Sciatic nerve (tissue), 2 donors: ENCODE measurements around the gene PPP4R4. TPM values are rescaled to one million over a fixed set of nuclear protein-coding genes. Genes with fewer than 3 reads are reported as not detected.
"Not testable (repeated sequence)": the region's sequence is repeated elsewhere in the genome, so short reads cannot be mapped to it uniquely, and the experiment has no call there.

ENCODE experiments used
- ATAC-seq: fragments of 200-7000 bp; cut with Tn5 transposase; one replicate; pipeline ENCODE4 v1.9.1; 2020; ENCODE audit warnings: mild to moderate bottlenecking, moderate library complexity
- DNase-seq: peaks from one replicate; pipeline ENCODE4 v3.0.0-alpha.2; 2020; ENCODE audit warnings: low spot score
- intact Hi-C: fragments of 100-400 bp; cut with DNase I; formaldehyde crosslinking; loops from one replicate; pipeline ENCODE4 v1.14.2; 2022
- total RNA-seq: library from RNA; stranded (reverse); fragmentation: NEBNext Ultra II Directional; extraction: Animal tissue kit (Norgen Biotek cat#: 25700); gene quantifications from one replicate; pipeline ENCODE4 v1.2.1, GENCODE V29; 2021
- donor health status: DM: no; HTN: no; CAD: no.
- donor health status: DM: no; HTN: no; CAD: no.

PPP4R4 gene
- total RNA-seq, 1 donor from 2014 or later: 1.0 TPM

- ATAC-seq (no peak), DNase-seq (no peak)
- intact Hi-C loops: no loop called here
Observed at GRCh38 chr14:94292526-94292871, 118.4 kb downstream of the PPP4R4 start.

DNA sequence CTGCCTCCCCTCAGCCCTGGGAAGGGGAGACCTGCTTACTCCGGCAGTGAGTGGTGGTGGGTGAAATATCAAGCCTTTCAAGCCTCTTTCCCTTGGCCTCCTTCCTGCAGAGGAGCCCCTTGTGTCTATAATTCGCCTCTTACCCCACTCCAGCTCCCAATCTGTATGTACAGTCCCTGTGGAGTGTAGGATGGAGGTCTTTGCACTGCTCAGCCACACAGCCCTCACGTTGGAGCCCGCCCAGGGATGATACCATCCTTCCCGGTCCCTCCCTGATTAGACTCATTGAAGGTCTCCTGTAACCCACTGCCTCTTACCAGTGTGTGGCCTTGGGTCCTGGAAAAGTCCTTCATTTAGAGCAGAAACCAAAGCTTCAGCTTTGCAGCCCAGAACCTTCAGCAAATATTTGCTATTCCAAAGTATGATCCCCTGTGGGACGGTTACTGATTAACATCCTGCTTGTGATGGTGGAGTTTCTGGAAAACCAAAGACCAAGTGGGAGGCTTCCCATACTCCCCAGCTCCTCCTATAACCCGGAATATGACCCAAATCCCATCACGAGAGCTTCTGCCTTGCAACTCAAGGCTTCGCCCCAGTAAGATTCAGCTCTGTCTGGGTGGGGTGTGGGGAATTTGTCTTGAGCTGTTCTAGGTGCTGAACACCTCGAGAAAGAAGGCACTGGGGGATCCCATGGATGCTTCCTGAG lies 118.9 kb downstream of the PPP4R4 start, which contains the start of gene SERPINA10:
Gene SERPINA10, minus strand, starts transcription at position 397 of the 706 bp plus-strand sequence. CDS start 2,675 bp downstream, outside the sequence.
- ATAC-seq (no peak), DNase-seq (no peak)
- intact Hi-C loops: no loop called here

DNA sequence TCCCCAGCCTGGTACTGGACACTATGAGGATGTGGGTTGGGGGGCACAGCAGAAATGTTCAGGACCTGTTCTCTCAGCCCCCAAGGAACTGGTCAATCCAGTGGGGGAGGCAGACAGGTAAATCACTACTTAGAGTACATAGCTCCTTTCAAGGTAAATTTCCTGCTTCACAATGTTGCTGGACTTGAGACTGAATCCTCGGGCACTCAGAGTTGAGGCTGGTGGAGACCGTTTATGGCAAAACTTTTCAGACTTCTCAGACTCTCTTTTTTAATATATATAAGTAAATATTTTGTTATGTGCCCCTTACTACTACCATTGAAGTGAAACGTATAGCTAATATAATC lies 119.4 kb downstream of the PPP4R4 start:
- intact Hi-C loops: no loop called here
- ATAC-seq (no peak), DNase-seq (no peak)

DNA sequence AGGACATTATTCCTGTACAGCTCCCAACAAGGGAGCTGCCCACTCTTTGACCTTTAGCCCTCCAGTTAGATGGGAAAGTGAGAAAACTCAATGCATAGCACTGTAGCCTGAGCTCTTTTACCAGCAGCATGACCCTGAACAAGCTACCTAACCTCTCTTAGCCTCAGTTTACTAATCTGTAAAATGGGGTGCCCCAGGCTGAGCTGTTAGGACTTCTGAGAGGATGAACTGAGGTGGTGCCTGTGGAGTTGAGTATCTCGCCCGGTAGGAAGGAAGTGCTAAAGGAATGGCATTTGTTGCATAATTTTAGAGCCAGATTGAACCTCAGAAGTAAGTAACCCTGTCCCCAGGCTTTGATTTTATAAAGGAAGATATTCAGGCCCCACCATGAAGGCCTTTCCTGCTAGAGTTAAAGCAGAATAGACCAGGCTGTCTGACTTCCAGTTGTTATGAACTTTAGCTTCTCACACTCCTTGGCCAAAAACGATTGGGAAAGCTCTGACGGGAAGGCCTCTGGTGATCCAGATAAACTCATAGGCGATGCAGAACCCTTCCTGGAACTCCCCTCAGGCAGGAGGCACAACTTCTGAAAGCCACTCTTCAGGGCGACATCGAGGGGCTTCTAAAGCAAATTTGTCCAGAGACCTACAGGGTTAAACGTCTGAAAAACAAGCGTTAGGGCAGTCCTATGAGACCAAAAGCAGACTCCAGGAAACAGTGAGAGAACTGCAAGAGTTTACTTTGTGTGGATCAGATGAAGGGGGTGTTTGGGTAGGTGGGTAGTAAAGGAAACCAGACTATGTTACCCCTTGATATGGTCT lies 121.4 kb downstream of the PPP4R4 start:
- intact Hi-C loops: no loop called here
- DNase-seq (no peak), ATAC-seq (no peak)

DNA sequence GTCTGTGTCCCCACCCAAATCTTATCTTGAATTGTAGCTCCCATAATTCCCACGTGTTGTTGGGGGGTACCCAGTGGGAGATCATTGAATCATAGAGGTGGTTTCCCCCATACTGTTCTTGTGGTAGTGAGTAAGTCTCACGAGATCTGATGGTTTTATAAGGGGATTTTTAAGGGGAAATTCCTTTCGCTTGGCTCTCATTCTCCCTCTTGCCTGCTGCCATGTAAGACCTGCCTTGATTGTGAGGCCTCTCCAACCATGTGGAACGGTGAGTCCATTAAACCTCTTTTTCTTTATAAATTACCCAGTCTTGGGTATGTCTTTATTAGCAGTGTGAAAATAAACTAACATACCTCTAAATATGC lies 122.0 kb downstream of the PPP4R4 start:
- ATAC-seq, intact Hi-C loops, DNase-seq: not testable (repeated sequence)

GRCh38 chr14:94298130-94298529 lies 124.0 kb downstream of the PPP4R4 start:
- DNase-seq: no peak
- intact Hi-C loops: no loop called here
- no peak for ATAC-seq

DNA sequence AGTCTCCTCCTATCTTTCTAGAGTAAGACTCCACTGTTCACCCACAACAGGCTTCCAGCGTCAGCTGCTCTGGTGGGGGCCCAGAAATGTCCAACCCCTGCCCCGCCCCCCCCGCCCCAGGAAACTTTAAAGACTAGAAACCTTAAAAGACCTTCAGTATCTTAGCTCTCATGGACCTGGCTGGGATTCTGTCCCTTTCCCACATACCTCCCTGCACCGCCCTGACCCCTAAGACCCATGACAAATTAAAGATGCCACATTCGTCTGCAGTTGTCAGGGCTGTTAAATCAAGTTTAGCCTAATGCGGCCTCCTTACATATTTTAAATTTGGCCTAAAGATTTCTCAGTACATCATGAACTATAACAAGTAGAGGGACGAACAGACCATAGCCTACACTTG lies 129.0 kb downstream of the PPP4R4 start:
- no peak for DNase-seq
- intact Hi-C loops: no loop called here

DNA sequence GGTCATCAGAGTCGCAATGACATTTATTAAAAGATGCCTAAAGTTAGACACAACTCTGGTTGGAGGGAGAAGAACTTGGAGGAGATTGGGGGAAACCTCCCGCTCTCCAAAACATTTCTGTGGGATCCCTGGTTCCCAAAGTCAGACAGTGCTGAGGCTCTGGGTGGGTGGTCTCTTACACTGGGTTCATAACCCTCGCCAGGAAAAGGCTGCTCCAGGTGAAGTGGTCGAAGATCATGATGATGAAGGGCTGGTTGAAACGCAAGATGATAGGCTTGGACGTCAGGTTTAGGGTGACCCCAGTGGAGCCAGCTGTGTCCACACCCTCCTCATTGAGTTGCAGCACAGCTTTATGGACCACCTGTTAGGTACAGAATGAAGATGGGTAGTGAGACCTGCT lies 130.1 kb downstream of the PPP4R4 start:
- intact Hi-C loops: no loop called here
- DNase-seq (no peak), ATAC-seq (no peak)

More for the DNA sequence above, 129.0 kb downstream of the PPP4R4 start:
- no peak for ATAC-seq

DNA sequence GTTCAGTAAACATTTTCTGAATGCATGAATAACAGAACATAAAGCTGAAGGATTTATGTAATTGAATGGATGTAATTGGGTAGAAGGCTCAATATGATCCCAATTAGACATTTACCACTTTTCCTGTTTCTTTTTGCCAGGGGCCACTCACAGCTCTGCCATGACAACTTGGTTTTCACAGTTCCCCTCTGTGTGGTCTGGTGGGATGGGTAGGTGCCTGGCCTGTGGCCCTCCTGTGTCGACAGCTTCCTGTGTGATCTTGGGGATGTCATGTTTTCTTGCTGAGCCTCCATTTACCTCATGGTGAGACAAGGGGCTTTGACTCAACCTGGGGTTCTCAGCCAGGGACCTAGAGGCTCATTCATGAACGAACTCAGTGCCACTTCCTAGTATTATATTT lies 131.5 kb downstream of the PPP4R4 start:
- intact Hi-C loops: no loop called here
- no peak for DNase-seq
- no peak for ATAC-seq

DNA sequence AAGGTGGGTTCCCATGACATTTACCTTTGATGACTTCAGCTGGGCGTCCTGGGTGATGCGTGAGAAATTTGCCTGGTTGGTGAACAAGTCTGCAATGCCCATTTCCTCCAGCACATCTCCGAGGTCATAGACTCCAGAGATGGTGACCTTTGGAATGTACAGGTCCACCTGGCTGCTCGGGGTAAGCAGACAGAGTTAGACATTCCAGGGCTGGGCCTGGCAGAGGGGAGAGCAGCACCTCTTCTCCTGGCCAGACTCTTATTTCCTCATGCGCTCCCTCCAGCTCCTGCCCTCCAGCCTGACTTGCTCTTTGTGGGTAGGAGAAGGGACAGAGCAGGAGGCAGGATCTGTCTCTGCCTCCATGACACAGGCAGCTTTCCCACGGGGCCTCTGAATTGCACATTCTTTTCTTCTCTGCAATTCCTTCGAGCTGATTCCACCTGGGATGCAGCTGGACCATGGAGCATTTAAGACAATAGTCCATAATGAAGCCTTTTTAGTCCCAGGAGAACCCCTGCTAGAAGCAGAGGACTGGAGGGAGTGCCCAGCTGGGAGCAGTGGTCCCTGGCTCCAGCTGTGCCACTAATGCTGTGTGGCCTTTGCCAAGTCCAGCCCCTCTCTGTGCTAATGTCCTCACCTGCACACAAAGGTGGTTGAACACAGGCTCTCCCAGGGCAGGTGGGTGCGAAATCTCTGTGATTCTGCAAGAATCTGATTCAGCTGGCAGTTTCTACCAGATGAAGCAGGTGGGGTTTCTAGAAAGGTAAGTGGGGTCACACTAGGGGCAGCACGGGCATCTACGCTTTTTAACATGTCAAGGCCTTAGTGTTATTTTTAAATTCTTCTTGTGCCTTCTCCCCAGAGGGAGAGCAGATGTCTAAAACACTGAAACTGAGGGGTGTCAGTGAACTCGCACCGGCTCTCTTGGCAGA lies 132.2 kb downstream of the PPP4R4 start:
- intact Hi-C loops: no loop called here
- ATAC-seq (no peak), DNase-seq (no peak)

- intact Hi-C loops: no loop called here
- no peak for DNase-seq
Observed at GRCh38 chr14:94307410-94307992, 133.4 kb downstream of the PPP4R4 start.

DNA sequence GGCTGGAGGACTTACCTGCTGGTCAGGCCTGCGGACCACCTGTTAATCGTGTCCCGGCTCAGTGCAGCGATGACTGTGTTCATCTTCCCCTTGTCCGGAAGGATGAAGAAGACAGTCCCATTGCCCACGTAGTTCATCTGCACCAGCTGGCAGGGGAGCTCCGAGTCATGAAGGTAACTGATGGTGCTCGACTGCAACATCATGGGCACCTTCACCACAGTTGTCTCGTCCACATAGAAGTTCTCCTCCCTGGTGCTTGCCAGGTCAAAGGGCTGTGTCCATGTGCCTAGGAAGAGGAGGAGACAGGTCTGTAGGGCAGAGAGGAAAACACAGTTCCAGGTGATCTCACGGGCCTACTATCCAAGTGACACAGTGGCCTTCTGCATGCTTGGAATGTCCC lies 135.6 kb downstream of the PPP4R4 start:
- no peak for DNase-seq
- no peak for ATAC-seq

More at GRCh38 chr14:94307410-94307992, 133.4 kb downstream of the PPP4R4 start:
- ATAC-seq: no peak

DNA sequence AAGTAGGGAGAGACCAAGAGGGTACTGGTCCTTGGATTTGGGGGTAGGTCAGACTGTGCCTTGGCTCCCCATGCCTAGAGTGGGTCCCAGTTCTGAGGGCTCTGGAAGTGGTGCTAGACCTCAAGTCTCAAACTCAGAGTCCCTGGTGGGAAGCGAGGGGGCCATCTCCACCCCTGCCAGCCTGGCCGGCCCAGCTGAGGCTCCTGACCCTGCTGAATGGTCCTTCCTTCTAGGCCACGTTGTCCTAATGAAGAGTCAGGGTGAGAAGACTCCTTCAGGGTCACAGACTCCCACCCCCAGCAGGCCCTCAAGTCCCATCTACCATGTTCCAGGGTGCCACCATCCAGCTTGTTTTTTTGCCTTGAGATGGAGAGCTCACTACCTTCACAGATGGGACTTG lies 136.1 kb downstream of the PPP4R4 start:
- DNase-seq: no peak
- no peak for ATAC-seq
- intact Hi-C loops: no loop called here

More for the DNA sequence above, 135.6 kb downstream of the PPP4R4 start:
- intact Hi-C loops: no loop called here

DNA sequence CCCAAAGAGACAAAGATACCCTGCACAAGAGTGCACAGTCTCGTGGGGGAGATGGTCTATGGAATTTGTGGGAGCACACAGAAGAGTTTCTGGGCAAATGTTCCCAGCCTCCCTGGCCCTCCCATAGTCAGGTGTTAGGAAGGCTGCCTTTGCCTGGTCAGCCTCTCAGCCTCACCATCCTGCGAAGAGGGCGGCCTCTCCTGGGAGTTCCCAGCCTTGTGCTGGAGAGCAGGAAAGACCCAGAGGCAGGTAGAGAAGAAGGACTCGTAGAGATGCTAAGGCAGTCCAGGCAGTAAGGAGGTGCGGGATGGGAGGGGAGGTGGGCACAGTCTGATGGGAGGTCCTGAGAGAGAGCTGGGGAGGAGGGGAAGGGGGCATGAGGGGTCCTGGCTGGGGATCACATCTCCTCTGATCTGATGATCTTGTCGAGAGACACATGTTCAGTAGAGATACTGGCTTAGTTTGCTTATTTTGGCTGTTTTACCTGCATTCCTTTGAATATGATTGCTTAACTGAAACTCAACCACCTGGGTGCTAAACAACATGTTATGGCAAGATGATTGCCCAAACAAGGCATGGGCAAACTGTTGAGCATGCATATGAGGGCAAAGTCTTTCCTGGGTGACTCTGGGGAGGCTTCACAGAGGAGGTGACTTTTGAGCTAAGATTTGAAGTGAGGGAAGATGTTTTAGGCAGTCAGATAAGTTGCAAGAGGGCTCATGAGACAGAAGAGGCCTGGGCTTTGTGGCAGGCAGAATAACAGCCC lies 138.5 kb downstream of the PPP4R4 start:
- DNase-seq: no peak
- no peak for ATAC-seq
- intact Hi-C loops: no loop called here

DNA sequence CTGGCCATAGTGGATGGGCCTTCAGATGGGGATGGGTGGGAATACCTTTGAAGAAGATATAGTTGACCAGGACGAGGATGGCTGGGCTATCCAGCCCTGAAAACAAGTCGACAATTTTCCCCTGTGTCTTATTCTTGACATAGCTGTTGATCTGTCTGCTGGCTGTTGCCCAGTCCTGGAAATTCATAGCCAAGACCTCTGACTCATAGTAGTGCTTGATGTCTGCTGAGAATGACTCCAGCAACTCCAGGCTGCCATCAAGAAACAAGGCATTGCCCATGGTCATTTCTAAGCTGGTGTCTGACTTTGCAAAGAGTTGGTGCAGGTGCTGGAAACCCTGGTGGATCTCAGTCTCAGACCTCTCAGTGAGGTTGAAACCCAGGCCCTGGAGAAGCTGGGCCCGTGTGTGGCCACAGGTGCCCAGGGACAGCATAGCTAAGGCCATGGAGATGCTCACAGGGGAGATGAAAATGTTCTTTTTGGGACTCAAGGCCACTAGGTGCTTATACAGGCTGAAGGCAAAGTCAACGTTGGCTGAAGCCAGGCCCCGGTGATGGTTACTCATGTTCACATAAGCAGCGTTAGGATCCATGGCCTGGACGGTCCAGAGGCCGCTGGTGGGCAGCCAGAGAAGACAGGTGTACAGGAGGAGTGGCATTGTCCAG lies 140.0 kb downstream of the PPP4R4 start:
- DNase-seq (no peak), ATAC-seq (no peak)
- intact Hi-C loops: no loop called here

DNA sequence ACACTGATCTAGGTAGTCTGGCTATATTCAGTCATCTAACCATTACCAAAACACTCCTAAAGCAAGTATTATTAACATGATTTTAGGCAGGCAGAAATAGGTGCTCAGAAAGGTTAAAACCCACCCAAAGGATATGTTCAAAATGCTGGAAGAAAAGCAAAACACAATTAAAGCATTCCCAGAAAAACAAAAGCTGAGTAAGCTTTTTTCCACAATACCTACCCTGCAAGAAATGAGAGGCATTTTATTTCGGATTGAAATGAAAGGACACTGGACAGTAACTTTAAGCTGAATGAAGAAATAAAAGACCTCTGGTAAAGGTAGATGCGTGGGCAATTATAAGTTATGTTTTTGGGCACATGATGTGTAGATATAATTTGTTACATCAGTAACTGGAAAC lies 140.8 kb downstream of the PPP4R4 start:
- ATAC-seq (no peak), DNase-seq (no peak)
- intact Hi-C loops: no loop called here

GRCh38 chr14:94316692-94317091 lies 142.6 kb downstream of the PPP4R4 start:
- ATAC-seq (no peak), DNase-seq (no peak)
- intact Hi-C loops: no loop called here

- intact Hi-C loops: no loop called here
- DNase-seq (peak; percentile 65), ATAC-seq (peak; percentile 97)
Observed at GRCh38 chr14:94317259-94317658, 143.1 kb downstream of the PPP4R4 start.
